ENCODE data around the gene FCRL6.

Gene FCRL6

GRCh38 chr1:159849626-159850366 lies 47.6 kb downstream of the FCRL6 start:
- TF ChIP-seq CTCF (IDR thresholded peaks at IDR 0.05): no peak

- no peak for TF ChIP-seq CTCF (IDR thresholded peaks at IDR 0.05)
These were observed 49.2 kb downstream of the FCRL6 start for GRCh38 chr1:159851407-159851806.

GRCh38 chr1:159853417-159854115 lies 51.4 kb downstream of the FCRL6 start:
- TF ChIP-seq CTCF (IDR thresholded peaks at IDR 0.05): no peak

- no peak for TF ChIP-seq CTCF (IDR thresholded peaks at IDR 0.05)
These were observed 52.0 kb downstream of the FCRL6 start for GRCh38 chr1:159854116-159854692.

- TF ChIP-seq CTCF (IDR thresholded peaks at IDR 0.05): no peak
These were observed 52.6 kb downstream of the FCRL6 start for GRCh38 chr1:159854693-159855192.

- no peak for TF ChIP-seq CTCF (IDR thresholded peaks at IDR 0.05)
These were observed 53.5 kb downstream of the FCRL6 start for GRCh38 chr1:159855709-159856108.

GRCh38 chr1:159856576-159856975 lies 54.4 kb downstream of the FCRL6 start:
- TF ChIP-seq CTCF (IDR thresholded peaks at IDR 0.05): no peak

Data from LNCAP (cell line).